K562 (cell line): Measurements from ENCODE around the gene INO80C. TPM values are rescaled to one million over a fixed set of nuclear protein-coding genes. Genes with fewer than 3 reads are reported as not detected.
A peak's percentile ranks its signal among the peaks of the same experiment; 100 is the strongest.

Source experiments
- BHLHE40 ChIP-seq: IDR thresholded peaks from 2 replicates; pipeline ENCODE4 v1.6.1; 2011; ENCODE audit warnings: low read length, improper control_type of control experiment
- POLR2G ChIP-seq: fragments of 200-400 bp; formaldehyde crosslinking; IDR thresholded peaks from 2 replicates; pipeline ENCODE4 v1.6.1; 2017; ENCODE audit warnings: low read depth, mild to moderate bottlenecking, antibody characterized with exemption, low read length, moderate library complexity
- RCOR1 ChIP-seq, 2 experiments: IDR thresholded peaks; 2 replicates each; pipeline ENCODE4 v1.6.1; 2012; ENCODE audit warnings: low read depth in 2 of 2, low read length in 2 of 2, borderline replicate concordance in 1 of 2, improper control_type of control experiment in 1 of 2
- SMARCB1 ChIP-seq: IDR thresholded peaks from 2 replicates; pipeline ENCODE4 v1.6.1; 2011; ENCODE audit warnings: improper control_type of control experiment, low read depth; ENCODE audit not compliant: insufficient read length
- polyA plus RNA-seq, 8 experiments: library from polyadenylated mRNA; depleted of rRNA in 4 of 8; stranded (reverse) in 5 of 8; unstranded in 3 of 8; fragments of >200 nt; fragmentation: Nextera tagmentation in 2 of 8; fragmentation: Illumina TruSeq in 1 of 8; extraction: Ambion mirVana in 2 of 8; extraction: Trizol in 1 of 8; gene quantifications; 2 replicates each; pipeline versions ENCODE4 v1.2.1 to v1.2.3, GENCODE V29; 2011 to 2014; ENCODE audit warnings: inconsistent platforms in 1 of 8, missing spikeins in 1 of 8
- total RNA-seq, 7 experiments: library from RNA; depleted of rRNA in 6 of 7; stranded (reverse); fragments of >200 nt in 6 of 7; fragmentation: Illumina TruSeq in 2 of 7; extraction: Trizol in 2 of 7; gene quantifications; 2 replicates each; pipeline versions ENCODE4 v1.2.1 to v1.2.3, GENCODE V29; 2011 to 2021; ENCODE audit warnings: low replicate concordance in 1 of 7
- TF ChIP-seq, protein P1 (sequence below), 2 experiments: fragments of 450-650 bp in 1 of 2; sonication (generic) in 1 of 2; formaldehyde crosslinking in 1 of 2; IDR thresholded peaks; 2 replicates each; pipeline versions ENCODE4 v1.7.1 to v1.9.0; 2016 to 2022; ENCODE audit warnings: inconsistent platforms in 1 of 2, mild to moderate bottlenecking in 1 of 2, missing genetic modification reagents in 1 of 2
- TF ChIP-seq, protein P2 (sequence below): fragments of 450-650 bp; IDR thresholded peaks from 2 replicates; pipeline ENCODE4 v1.6.1; 2017; ENCODE audit warnings: antibody characterized with exemption, mild to moderate bottlenecking
- TF ChIP-seq, protein P3 (sequence below): fragments of 450-650 bp; formaldehyde crosslinking; IDR thresholded peaks from 2 replicates; pipeline ENCODE4 v1.4.0; 2020; ENCODE audit warnings: mild to moderate bottlenecking, mixed read lengths
- TF ChIP-seq, protein P4 (sequence below): sonication (generic); formaldehyde crosslinking; IDR thresholded peaks from 2 replicates; pipeline ENCODE4 v1.5.0; 2020; ENCODE audit warnings: missing genetic modification reagents

The INO80C gene
- total and polyA plus RNA-seq, 9 of the 15 experiments (the other 6 are each of a cell fraction or from before 2014, with no cell fraction given): 14.3 to 53.3 (median 46.6) TPM

DNA sequence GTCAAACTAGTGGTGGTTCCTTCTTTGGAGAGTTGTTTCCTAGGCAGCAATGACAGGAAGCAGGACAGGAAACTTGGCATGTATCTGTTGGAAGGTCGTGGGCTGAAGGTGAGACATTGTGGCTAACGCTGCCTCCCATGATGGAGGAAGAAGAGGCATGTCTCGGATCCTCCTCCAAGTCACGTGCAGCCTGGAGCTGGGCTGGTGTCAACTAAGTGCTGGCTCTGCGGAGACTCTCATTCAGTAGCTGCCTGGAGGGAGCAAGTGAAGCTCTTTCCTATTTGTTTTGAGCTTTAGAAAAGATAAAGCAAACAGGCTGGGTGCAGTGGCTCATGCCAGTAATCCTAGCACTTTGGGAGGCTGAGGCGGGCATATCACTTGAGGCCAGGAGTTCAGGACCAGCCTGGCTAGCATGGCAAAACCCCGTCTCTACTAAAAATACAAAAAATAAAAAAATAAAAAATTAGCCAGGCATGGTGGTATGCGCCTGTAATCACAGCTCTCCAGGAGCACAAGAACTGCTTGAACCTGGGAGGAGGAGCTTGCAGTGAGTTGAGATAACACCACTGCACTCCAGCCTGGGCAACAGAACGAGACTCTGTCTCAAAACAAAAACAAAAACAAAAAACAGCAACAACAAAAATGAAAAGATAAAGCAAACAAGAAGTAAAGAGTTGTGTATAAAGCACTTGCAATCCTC is 28.2 kb upstream of the INO80C start (continued):
- TF ChIP-seq, protein P1, sequence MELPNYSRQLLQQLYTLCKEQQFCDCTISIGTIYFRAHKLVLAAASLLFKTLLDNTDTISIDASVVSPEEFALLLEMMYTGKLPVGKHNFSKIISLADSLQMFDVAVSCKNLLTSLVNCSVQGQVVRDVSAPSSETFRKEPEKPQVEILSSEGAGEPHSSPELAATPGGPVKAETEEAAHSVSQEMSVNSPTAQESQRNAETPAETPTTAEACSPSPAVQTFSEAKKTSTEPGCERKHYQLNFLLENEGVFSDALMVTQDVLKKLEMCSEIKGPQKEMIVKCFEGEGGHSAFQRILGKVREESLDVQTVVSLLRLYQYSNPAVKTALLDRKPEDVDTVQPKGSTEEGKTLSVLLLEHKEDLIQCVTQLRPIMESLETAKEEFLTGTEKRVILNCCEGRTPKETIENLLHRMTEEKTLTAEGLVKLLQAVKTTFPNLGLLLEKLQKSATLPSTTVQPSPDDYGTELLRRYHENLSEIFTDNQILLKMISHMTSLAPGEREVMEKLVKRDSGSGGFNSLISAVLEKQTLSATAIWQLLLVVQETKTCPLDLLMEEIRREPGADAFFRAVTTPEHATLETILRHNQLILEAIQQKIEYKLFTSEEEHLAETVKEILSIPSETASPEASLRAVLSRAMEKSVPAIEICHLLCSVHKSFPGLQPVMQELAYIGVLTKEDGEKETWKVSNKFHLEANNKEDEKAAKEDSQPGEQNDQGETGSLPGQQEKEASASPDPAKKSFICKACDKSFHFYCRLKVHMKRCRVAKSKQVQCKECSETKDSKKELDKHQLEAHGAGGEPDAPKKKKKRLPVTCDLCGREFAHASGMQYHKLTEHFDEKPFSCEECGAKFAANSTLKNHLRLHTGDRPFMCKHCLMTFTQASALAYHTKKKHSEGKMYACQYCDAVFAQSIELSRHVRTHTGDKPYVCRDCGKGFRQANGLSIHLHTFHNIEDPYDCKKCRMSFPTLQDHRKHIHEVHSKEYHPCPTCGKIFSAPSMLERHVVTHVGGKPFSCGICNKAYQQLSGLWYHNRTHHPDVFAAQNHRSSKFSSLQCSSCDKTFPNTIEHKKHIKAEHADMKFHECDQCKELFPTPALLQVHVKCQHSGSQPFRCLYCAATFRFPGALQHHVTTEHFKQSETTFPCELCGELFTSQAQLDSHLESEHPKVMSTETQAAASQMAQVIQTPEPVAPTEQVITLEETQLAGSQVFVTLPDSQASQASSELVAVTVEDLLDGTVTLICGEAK (IDR thresholded peaks at IDR 0.05): 0 out of 2 replicates have a peak, but pooled peaks have one; percentile 13
- TF ChIP-seq, protein P1 (CRISPR knock-in tag; IDR thresholded peaks at IDR 0.05): no peak
- TF ChIP-seq, protein P2, sequence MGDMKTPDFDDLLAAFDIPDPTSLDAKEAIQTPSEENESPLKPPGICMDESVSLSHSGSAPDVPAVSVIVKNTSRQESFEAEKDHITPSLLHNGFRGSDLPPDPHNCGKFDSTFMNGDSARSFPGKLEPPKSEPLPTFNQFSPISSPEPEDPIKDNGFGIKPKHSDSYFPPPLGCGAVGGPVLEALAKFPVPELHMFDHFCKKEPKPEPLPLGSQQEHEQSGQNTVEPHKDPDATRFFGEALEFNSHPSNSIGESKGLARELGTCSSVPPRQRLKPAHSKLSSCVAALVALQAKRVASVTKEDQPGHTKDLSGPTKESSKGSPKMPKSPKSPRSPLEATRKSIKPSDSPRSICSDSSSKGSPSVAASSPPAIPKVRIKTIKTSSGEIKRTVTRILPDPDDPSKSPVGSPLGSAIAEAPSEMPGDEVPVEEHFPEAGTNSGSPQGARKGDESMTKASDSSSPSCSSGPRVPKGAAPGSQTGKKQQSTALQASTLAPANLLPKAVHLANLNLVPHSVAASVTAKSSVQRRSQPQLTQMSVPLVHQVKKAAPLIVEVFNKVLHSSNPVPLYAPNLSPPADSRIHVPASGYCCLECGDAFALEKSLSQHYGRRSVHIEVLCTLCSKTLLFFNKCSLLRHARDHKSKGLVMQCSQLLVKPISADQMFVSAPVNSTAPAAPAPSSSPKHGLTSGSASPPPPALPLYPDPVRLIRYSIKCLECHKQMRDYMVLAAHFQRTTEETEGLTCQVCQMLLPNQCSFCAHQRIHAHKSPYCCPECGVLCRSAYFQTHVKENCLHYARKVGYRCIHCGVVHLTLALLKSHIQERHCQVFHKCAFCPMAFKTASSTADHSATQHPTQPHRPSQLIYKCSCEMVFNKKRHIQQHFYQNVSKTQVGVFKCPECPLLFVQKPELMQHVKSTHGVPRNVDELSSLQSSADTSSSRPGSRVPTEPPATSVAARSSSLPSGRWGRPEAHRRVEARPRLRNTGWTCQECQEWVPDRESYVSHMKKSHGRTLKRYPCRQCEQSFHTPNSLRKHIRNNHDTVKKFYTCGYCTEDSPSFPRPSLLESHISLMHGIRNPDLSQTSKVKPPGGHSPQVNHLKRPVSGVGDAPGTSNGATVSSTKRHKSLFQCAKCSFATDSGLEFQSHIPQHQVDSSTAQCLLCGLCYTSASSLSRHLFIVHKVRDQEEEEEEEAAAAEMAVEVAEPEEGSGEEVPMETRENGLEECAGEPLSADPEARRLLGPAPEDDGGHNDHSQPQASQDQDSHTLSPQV: no peak
- TF ChIP-seq RCOR1 (IDR thresholded peaks at IDR 0.05; ENCODE audit: borderline replicate concordance in 1 of 2, low read depth in 2 of 2, low read length in 2 of 2) (0 out of 4 replicates have a peak, but pooled peaks of 1 of the 2 experiments have one; percentile 20), POLR2G (no peak), SMARCB1 (no peak), BHLHE40 (peak; percentile 78)
- TF ChIP-seq, protein P3, sequence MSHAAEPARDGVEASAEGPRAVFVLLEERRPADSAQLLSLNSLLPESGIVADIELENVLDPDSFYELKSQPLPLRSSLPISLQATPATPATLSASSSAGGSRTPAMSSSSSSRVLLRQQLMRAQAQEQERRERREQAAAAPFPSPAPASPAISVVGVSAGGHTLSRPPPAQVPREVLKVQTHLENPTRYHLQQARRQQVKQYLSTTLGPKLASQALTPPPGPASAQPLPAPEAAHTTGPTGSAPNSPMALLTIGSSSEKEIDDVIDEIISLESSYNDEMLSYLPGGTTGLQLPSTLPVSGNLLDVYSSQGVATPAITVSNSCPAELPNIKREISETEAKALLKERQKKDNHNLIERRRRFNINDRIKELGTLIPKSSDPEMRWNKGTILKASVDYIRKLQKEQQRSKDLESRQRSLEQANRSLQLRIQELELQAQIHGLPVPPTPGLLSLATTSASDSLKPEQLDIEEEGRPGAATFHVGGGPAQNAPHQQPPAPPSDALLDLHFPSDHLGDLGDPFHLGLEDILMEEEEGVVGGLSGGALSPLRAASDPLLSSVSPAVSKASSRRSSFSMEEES (CRISPR knock-in tag): peak; percentile 36; the same call in 1 of the 2 replicates
- TF ChIP-seq, protein P4, sequence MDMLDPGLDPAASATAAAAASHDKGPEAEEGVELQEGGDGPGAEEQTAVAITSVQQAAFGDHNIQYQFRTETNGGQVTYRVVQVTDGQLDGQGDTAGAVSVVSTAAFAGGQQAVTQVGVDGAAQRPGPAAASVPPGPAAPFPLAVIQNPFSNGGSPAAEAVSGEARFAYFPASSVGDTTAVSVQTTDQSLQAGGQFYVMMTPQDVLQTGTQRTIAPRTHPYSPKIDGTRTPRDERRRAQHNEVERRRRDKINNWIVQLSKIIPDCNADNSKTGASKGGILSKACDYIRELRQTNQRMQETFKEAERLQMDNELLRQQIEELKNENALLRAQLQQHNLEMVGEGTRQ (CRISPR knock-in tag): peak; percentile 63
